Endothelial cell of umbilical vein (primary cell): ENCODE results near the gene RASGRF1. TPM values are rescaled to one million over a fixed set of nuclear protein-coding genes. Genes with fewer than 3 reads are reported as not detected.

Source experiments
- BruUV-seq: library from RNA; stranded (reverse); fragments of 400-500 nt; replicated peaks from 2 replicates; lab custom pipeline; 2021; lab: Mats Ljungman, UMichigan
- CTCF ChIA-PET: fragments of 300-600, 350-600 bp; sonication (Branson Sonifier 250); formaldehyde crosslinking; loops from one replicate; lab custom pipeline; 2021; ENCODE audit warnings: antibody characterized with exemption, inconsistent platforms; lab: Charles Lee
- POLR2A ChIA-PET: fragments of 300-600, 350-600 bp; sonication (Branson Sonifier 250); formaldehyde crosslinking; loops from one replicate; lab custom pipeline; 2021; ENCODE audit warnings: antibody characterized with exemption, inconsistent platforms; lab: Charles Lee
- DNase-seq: peaks from one replicate; pipeline ENCODE4 v3.0.0-alpha.2; 2011; ENCODE audit warnings: low read depth, low spot score
- FAIRE-seq: peaks from 2 replicates; lab custom pipeline; 2011; peaks lifted over from hg19 to GRCh38; lab: Jason Lieb, UNC
- H2AFZ ChIP-seq: 2 replicates; pipeline ENCODE4 v1.6.0; 2012; ENCODE audit warnings: low read depth, low read length, control low read depth, inconsistent platforms
- H3K27ac ChIP-seq: 2 replicates; pipeline ENCODE4 v1.5.1; 2011; ENCODE audit warnings: low read depth, mild to moderate bottlenecking, control low read depth, low read length, moderate library complexity; ENCODE audit not compliant: insufficient read depth
- H3K27me3 ChIP-seq, 2 experiments: 2 replicates each; pipeline versions ENCODE4 v1.6.0 to v1.6.1; 2011; ENCODE audit warnings: low read length in 2 of 2, mixed read lengths in 1 of 2; ENCODE audit not compliant: control insufficient read depth in 2 of 2, insufficient read depth in 2 of 2
- H3K36me3 ChIP-seq, 2 experiments: 2 replicates in 1 of 2; 3 replicates in 1 of 2; pipeline ENCODE4 v1.5.1; 2011; ENCODE audit warnings: low read length in 2 of 2, mild to moderate bottlenecking in 1 of 2, moderate library complexity in 1 of 2; ENCODE audit not compliant: control insufficient read depth in 2 of 2, insufficient read depth in 2 of 2; ENCODE audit errors: extremely low read depth in 1 of 2
- H3K4me1 ChIP-seq: 3 replicates; pipeline ENCODE4 v1.5.1; 2011; ENCODE audit warnings: mild to moderate bottlenecking, low read length; ENCODE audit not compliant: control insufficient read depth, insufficient read depth; ENCODE audit errors: extremely low read depth
- H3K4me2 ChIP-seq: 2 replicates; pipeline ENCODE4 v1.6.1; 2011; ENCODE audit warnings: low read length, control low read depth, mixed read lengths; ENCODE audit not compliant: insufficient read depth
- H3K4me3 ChIP-seq, 3 experiments: fragments of 200-600 bp in 1 of 3; sonication (generic), shearing (Covaris generic) in 1 of 3; replicated peaks in 1 of 3; 2 replicates each; pipeline ENCODE4 v1.5.1; 2011 to 2016; ENCODE audit warnings: control low read depth in 3 of 3, low read length in 3 of 3, mild to moderate bottlenecking in 2 of 3, inconsistent platforms in 1 of 3, low read depth in 1 of 3, moderate library complexity in 1 of 3; ENCODE audit not compliant: insufficient read depth in 1 of 3
- H3K79me2 ChIP-seq: 2 replicates; pipeline ENCODE4 v1.6.0; 2012; ENCODE audit warnings: low read length, inconsistent platforms; ENCODE audit not compliant: control insufficient read depth, insufficient read depth
- H3K9ac ChIP-seq: replicated peaks from 2 replicates; pipeline ENCODE3; 2011; ENCODE audit warnings: low read length, control low read depth; ENCODE audit not compliant: insufficient read depth; ENCODE audit errors: extremely low read depth
- H3K9me1 ChIP-seq: replicated peaks from 3 replicates; pipeline ENCODE4 v1.6.0; 2011; ENCODE audit warnings: mild to moderate bottlenecking, low read length; ENCODE audit not compliant: control insufficient read depth, insufficient read depth; ENCODE audit errors: extremely low read depth
- H3K9me3 ChIP-seq: replicated peaks from 2 replicates; pipeline ENCODE4 v1.5.1; 2012; ENCODE audit warnings: low read length, inconsistent platforms; ENCODE audit not compliant: control insufficient read depth, insufficient read depth
- H4K20me1 ChIP-seq: replicated peaks from 2 replicates; pipeline ENCODE3; 2011; ENCODE audit warnings: mild to moderate bottlenecking, low read length; ENCODE audit not compliant: control insufficient read depth, insufficient read depth; ENCODE audit errors: extremely low read depth
- EZH2 ChIP-seq: IDR thresholded peaks from 2 replicates; pipeline ENCODE4 v1.6.1; 2012; ENCODE audit warnings: borderline replicate concordance, low read depth, mild to moderate bottlenecking, moderate library complexity, low read length, inconsistent platforms; ENCODE audit not compliant: severe bottlenecking
- FOS ChIP-seq: IDR thresholded peaks from 2 replicates; pipeline ENCODE4 v1.6.1; 2011; ENCODE audit warnings: mild to moderate bottlenecking, low read length, moderate library complexity, borderline replicate concordance; ENCODE audit not compliant: insufficient read depth
- GATA2 ChIP-seq: IDR thresholded peaks from 2 replicates; pipeline ENCODE4 v1.7.0; 2011; ENCODE audit warnings: low read depth, mild to moderate bottlenecking, moderate library complexity, mixed read lengths, low read length; ENCODE audit not compliant: insufficient read length, insufficient read depth
- JUN ChIP-seq: IDR thresholded peaks from 2 replicates; pipeline ENCODE4 v1.6.1; 2011; ENCODE audit warnings: borderline replicate concordance, low read depth; ENCODE audit not compliant: insufficient read length, insufficient read depth
- MAX ChIP-seq: IDR thresholded peaks from 2 replicates; pipeline ENCODE4 v1.6.1; 2011; ENCODE audit not compliant: insufficient read depth, insufficient read length
- MYC ChIP-seq: IDR thresholded peaks from one replicate; pipeline ENCODE4 v1.6.1; 2011; ENCODE audit warnings: mild to moderate bottlenecking, low read depth, low read length
- POLR2A ChIP-seq: IDR thresholded peaks from 2 replicates; pipeline ENCODE4 v1.6.1; 2012; ENCODE audit warnings: low read depth, mild to moderate bottlenecking, control low read depth, low read length
- POLR2AphosphoS5 ChIP-seq: IDR thresholded peaks from 2 replicates; pipeline ENCODE4 v1.6.1; 2012; ENCODE audit warnings: low read depth, mild to moderate bottlenecking, control low read depth, low read length, moderate library complexity; ENCODE audit not compliant: insufficient read depth
- dilution Hi-C: fragments of 300-500 bp; cut with MboI; formaldehyde crosslinking; loops from one replicate; pipeline ENCODE4 v1.15.0; 2019; ENCODE audit warnings: low sequenced_read_pairs; ENCODE audit not compliant: extremely low pct_ligation_motif_present
- intact Hi-C: fragments of 100-400 bp; cut with micrococcal nuclease; formaldehyde crosslinking; loops from one replicate; pipeline ENCODE4 v1.10.0; 2022
- polyA plus RNA-seq, 4 experiments: library from polyadenylated mRNA; depleted of rRNA in 3 of 4; stranded (reverse) in 3 of 4; unstranded in 1 of 4; fragments of >200 nt; gene quantifications; 2 replicates each; pipeline versions ENCODE4 v1.2.1 to v1.2.3, GENCODE V29; 2011 to 2012; ENCODE audit warnings: missing spikeins in 1 of 4
- total RNA-seq: library from RNA; stranded (reverse); gene quantifications from 2 replicates; pipeline ENCODE4 v1.2.3, GENCODE V29; 2021
- TF ChIP-seq, protein P1 (sequence below), 2 donors: IDR thresholded peaks; 1 replicate in 1 of 2; 2 replicates in 1 of 2; pipeline ENCODE4 v1.5.1; 2011; ENCODE audit warnings: low read length in 2 of 2, mild to moderate bottlenecking in 2 of 2, moderate library complexity in 2 of 2, control low read depth in 1 of 2, inconsistent platforms in 1 of 2, low read depth in 1 of 2; ENCODE audit not compliant: insufficient read depth in 1 of 2; ENCODE audit errors: extremely low read depth in 1 of 2

The RASGRF1 gene
- total and polyA plus RNA-seq, 2 donors (not counting 3 experiments of a cell fraction or from before 2014, with no cell fraction given): 0.04 TPM; not detected in 1

DNA sequence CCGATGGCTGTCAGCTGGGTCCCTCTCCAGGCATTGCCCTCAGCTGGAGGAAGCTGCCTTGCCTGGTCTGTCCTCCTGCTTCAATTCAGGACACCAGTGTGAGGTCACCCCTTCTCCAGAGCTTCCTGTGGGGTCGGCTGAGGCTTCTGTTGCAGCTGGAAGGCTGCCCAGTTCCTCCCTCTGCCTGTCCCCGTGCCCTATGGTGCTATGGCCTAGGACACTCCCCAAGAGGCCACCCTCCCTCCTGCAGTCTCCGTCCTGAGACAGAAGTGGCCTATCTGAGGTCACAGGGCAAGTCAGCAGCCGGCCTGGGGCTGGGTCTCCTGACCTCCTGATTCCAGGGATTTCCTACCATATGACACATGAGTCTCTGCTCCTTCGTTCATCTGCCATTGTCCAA lies 57.9 kb downstream of the RASGRF1 start:
- Histone ChIP-seq H3K27ac (no peak overlapping the region), H3K4me2 (no peak overlapping the region), H3K9me3 (no peaks in the 10 kb centered on the region), H3K9ac (no peak overlapping the region), H4K20me1 (no peaks in the 10 kb centered on the region), H3K9me1 (no peaks in the 10 kb centered on the region), H3K36me3 (no peaks in the 10 kb centered on the region), H2AFZ (no peak overlapping the region), H3K4me1 (no peaks in the 10 kb centered on the region), H3K27me3 (peaks cover 7% of the 10 kb centered on the region in 2 experiments), H3K79me2 (no peaks in the 10 kb centered on the region), H3K4me3 (no peak overlapping the region)
- DNase-seq (no peak), FAIRE-seq (no peak)
- ChIA-PET POLR2A (no interaction called here), CTCF (interaction anchor here (0.5 to 10.4 kb wide), 2 partner anchors 153 to 1016 kb away, joined by 5 to 390 read pairs; no protein-coding TSS in a partner anchor)
- intact Hi-C loops (no loop called here), dilution Hi-C loops (no loop called here)
- BruUV-seq: no TSS peak
- TF ChIP-seq POLR2AphosphoS5: no peak
- TF ChIP-seq EZH2: no peak
- no peak for TF ChIP-seq MAX
- TF ChIP-seq MYC: no peak
- TF ChIP-seq FOS: no peak
- TF ChIP-seq, protein P1, sequence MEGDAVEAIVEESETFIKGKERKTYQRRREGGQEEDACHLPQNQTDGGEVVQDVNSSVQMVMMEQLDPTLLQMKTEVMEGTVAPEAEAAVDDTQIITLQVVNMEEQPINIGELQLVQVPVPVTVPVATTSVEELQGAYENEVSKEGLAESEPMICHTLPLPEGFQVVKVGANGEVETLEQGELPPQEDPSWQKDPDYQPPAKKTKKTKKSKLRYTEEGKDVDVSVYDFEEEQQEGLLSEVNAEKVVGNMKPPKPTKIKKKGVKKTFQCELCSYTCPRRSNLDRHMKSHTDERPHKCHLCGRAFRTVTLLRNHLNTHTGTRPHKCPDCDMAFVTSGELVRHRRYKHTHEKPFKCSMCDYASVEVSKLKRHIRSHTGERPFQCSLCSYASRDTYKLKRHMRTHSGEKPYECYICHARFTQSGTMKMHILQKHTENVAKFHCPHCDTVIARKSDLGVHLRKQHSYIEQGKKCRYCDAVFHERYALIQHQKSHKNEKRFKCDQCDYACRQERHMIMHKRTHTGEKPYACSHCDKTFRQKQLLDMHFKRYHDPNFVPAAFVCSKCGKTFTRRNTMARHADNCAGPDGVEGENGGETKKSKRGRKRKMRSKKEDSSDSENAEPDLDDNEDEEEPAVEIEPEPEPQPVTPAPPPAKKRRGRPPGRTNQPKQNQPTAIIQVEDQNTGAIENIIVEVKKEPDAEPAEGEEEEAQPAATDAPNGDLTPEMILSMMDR (IDR thresholded peaks at IDR 0.05; ENCODE audit: extremely low read depth in 1 of 2, insufficient read depth in 1 of 2, low read depth in 1 of 2, low read length in 2 of 2): no peak
- no peak for TF ChIP-seq GATA2
- TF ChIP-seq POLR2A: no peak
- TF ChIP-seq JUN: no peak
